ENCODE data around the gene CHMP2A. TPM values are rescaled to one million over a fixed set of nuclear protein-coding genes. Genes with fewer than 3 reads are reported as not detected.
A peak's percentile ranks its signal among the peaks of the same experiment; 100 is the strongest.

CHMP2A gene
- total and polyA plus RNA-seq, 2 of the 8 experiments (the other 6 are each of a cell fraction or from before 2014, with no cell fraction given): 70.0 to 132 TPM

GRCh38 chr19:58548859-58549663, 5.8 kb downstream of the CHMP2A start:
- H3K4me1 ChIP-seq (replicated peaks in 1 of 4; ENCODE audit: control insufficient read depth in 3 of 4, insufficient read depth in 4 of 4, low read length in 3 of 4): peaks cover 3 to 15% (median 9%) of the 10 kb centered on the region in 4 experiments
- no peak overlapping the region for H3K23ac ChIP-seq (ENCODE audit: insufficient read length)
- FAIRE-seq (no peak), DNase-seq (ENCODE audit: low read depth in 1 of 2, low spot score in 2 of 2) (no peak)
- no peak overlapping the region for H4K91ac ChIP-seq (replicated peaks; ENCODE audit: insufficient read length, low read length)
- peaks cover 42 to 73% (median 59%) of the 10 kb centered on the region in 4 experiments for H3K36me3 ChIP-seq (ENCODE audit: control insufficient read depth in 2 of 4, insufficient read depth in 4 of 4, low read length in 3 of 4)
- peaks cover 22% of the 10 kb centered on the region for H3K79me1 ChIP-seq (ENCODE audit: low read depth, low read length)
- no peaks in the 10 kb centered on the region for H3K27me3 ChIP-seq (replicated peaks in 1 of 4; ENCODE audit: control insufficient read depth in 3 of 4, extremely low read depth in 1 of 4, insufficient read depth in 3 of 4, low read length in 3 of 4)
- H3K9me3 ChIP-seq (ENCODE audit: insufficient read depth in 2 of 2, low read depth in 1 of 2, low read length in 1 of 2): no peaks in the 10 kb centered on the region
- H3K9ac ChIP-seq (replicated peaks in 1 of 4; ENCODE audit: extremely low read depth in 1 of 4, low read depth in 3 of 4, low read length in 3 of 4): no peak overlapping the region
- H3K79me2 ChIP-seq (ENCODE audit: control insufficient read depth in 1 of 2, insufficient read depth in 2 of 2, low read length in 2 of 2): peaks cover 28 to 49% of the 10 kb centered on the region in 2 experiments
- no peak overlapping the region for H3K4ac ChIP-seq (replicated peaks; ENCODE audit: insufficient read length, low read depth, low read length)
- H3K56ac ChIP-seq (replicated peaks; ENCODE audit: insufficient read length, low read depth, low read length): no peak overlapping the region
- no peak overlapping the region for H2AFZ ChIP-seq (ENCODE audit: low read length)
- no peak overlapping the region for H2BK120ac ChIP-seq (replicated peaks; ENCODE audit: low read depth, low read length)
- peaks cover 42 to 57% of the 10 kb centered on the region in 2 experiments for H4K20me1 ChIP-seq (replicated peaks in 1 of 2; ENCODE audit: control insufficient read depth in 1 of 2, insufficient read depth in 2 of 2, low read length in 2 of 2)
- no peak overlapping the region for H2BK15ac ChIP-seq (ENCODE audit: low read length)
- H2AK5ac ChIP-seq (ENCODE audit: low read depth, low read length): no peak overlapping the region
- H2BK5ac ChIP-seq (ENCODE audit: low read depth, low read length): no peak overlapping the region; the same call in 1 of the 2 replicates
- H2BK20ac ChIP-seq (ENCODE audit: low read length): no peak overlapping the region
- no peak overlapping the region for H2BK12ac ChIP-seq (ENCODE audit: low read depth, low read length)
- no peak overlapping the region for H4K5ac ChIP-seq (ENCODE audit: insufficient read length, low read depth, low read length)
- H4K8ac ChIP-seq (ENCODE audit: extremely low read depth, insufficient read depth, low read length): no peak overlapping the region
- POLR2A ChIA-PET (ENCODE audit: partially characterized antibody): interaction anchor here (0.9 to 13.8 kb wide), 5 partner anchors 10 to 29 kb away, joined by 4 to 650 read pairs (median 6); partner anchors contain the start of genes MZF1, SLC27A5, UBE2M and ZBTB45
- no peak overlapping the region for H3K18ac ChIP-seq (ENCODE audit: extremely low read depth, low read length)
- H3K27ac ChIP-seq (ENCODE audit: low read depth, low read length): no peak overlapping the region
- no peak overlapping the region for H3K4me2 ChIP-seq (ENCODE audit: insufficient read depth in 1 of 2, low read depth in 2 of 2, low read length in 2 of 2)
- H3K4me3 ChIP-seq (ENCODE audit: extremely low read depth in 1 of 4, insufficient read depth in 2 of 4, low read depth in 3 of 4, low read length in 4 of 4): no peak overlapping the region
- CTCF ChIA-PET (ENCODE audit: partially characterized antibody): interaction anchor here (1.2 to 3.8 kb wide), 4 partner anchors 13 to 210 kb away, joined by 3 to 26 read pairs (median 6); partner anchors contain the start of gene ZBTB45
- peaks cover 14% of the 10 kb centered on the region for H3K23me2 ChIP-seq (ENCODE audit: low read depth, low read length)
- H3K14ac ChIP-seq (ENCODE audit: insufficient read length): no peak overlapping the region
- WGBS, 2 experiments (ENCODE audit: extremely low coverage in 1 of 2, insufficient coverage in 1 of 2, insufficient read length in 1 of 2, insufficient replicate concordance in 2 of 2, low coverage in 1 of 2, low lambda C conversion rate in 2 of 2, missing lambda C conversion rate in 1 of 2): 91% methylated on average over 20 of the region's 20 CpGs; no CpG with 5 or more reads in 1 of the 2 experiments
- TF ChIP-seq ATF2 (IDR thresholded peaks at IDR 0.05; ENCODE audit: low read length) (no peak), KDM1A (IDR thresholded peaks at IDR 0.05; ENCODE audit: borderline replicate concordance, low read length) (no peak), MAFK (IDR thresholded peaks at IDR 0.05; ENCODE audit: low read depth, low read length) (no peak), POLR2AphosphoS5 (IDR thresholded peaks at IDR 0.05; ENCODE audit: low read depth, low read length) (peak; percentile 46), POU5F1 (IDR thresholded peaks at IDR 0.05; ENCODE audit: low read depth, low read length) (no peak), SP4 (IDR thresholded peaks at IDR 0.05; ENCODE audit: low read length) (no peak), PHF8 (conservative IDR thresholded peaks at IDR 0.05; ENCODE audit: low read depth, low read length) (no peak), POLR2A (IDR thresholded peaks at IDR 0.05; ENCODE audit: control extremely low read depth in 1 of 2, low read depth in 2 of 2, low read length in 2 of 2) (peak in 1 of 2 experiments; percentile 24; a peak in 1 of 3 replicates), CHD2 (IDR thresholded peaks at IDR 0.05; ENCODE audit: low read length) (no peak)

All from H1 (cell line).